CD8-positive, alpha-beta memory T cell (primary cell): Measurements from ENCODE around the gene MAPK11. TPM values are rescaled to one million over a fixed set of nuclear protein-coding genes. Genes with fewer than 3 reads are reported as not detected.

Experiments used
- CTCF ChIA-PET: fragments of 350-600 bp; sonication (Branson Sonifier 250); formaldehyde crosslinking; loops from one replicate; lab custom pipeline; 2021; ENCODE audit warnings: antibody characterized with exemption; lab: Charles Lee
- POLR2A ChIA-PET: fragments of 350-600 bp; sonication (Branson Sonifier 250); formaldehyde crosslinking; loops from one replicate; lab custom pipeline; 2021; ENCODE audit warnings: antibody characterized with exemption; lab: Charles Lee
- DNase-seq, 5 donors: peaks; one replicate each; pipeline versions ENCODE4 v3.0.0 to v3.0.0-alpha.2; 2020 to 2022; ENCODE audit warnings: mixed read lengths in 1 of 5
- H3K27ac ChIP-seq: one replicate; pipeline ENCODE4 v1.7.0; 2013; ENCODE audit warnings: low read depth, mild to moderate bottlenecking, low read length, moderate library complexity
- H3K27me3 ChIP-seq: 2 replicates; pipeline ENCODE4 v1.7.0; 2013; ENCODE audit warnings: low read length, mild to moderate bottlenecking; ENCODE audit not compliant: insufficient read depth, poor library complexity, severe bottlenecking
- H3K36me3 ChIP-seq: 2 replicates; pipeline ENCODE4 v1.7.0; 2013; ENCODE audit warnings: mild to moderate bottlenecking, low read length, moderate library complexity; ENCODE audit not compliant: insufficient read depth
- H3K4me1 ChIP-seq: 2 replicates; pipeline ENCODE4 v1.7.0; 2013; ENCODE audit warnings: mild to moderate bottlenecking, low read length, moderate library complexity; ENCODE audit not compliant: insufficient read depth
- H3K4me3 ChIP-seq: 2 replicates; pipeline ENCODE4 v1.7.0; 2013; ENCODE audit warnings: mild to moderate bottlenecking, low read length
- H3K9me3 ChIP-seq: 2 replicates; pipeline ENCODE4 v1.7.0; 2013; ENCODE audit warnings: mild to moderate bottlenecking, low read length
- H3K27ac Mint-ChIP-seq, 8 donors: one replicate each; pipeline ENCODE4 v1.8.0; 2020 to 2021; ENCODE audit warnings: mixed read lengths in 8 of 8, mild to moderate bottlenecking in 6 of 8, inconsistent platforms in 3 of 8, moderate library complexity in 3 of 8
- H3K27me3 Mint-ChIP-seq, 2 donors: one replicate each; pipeline ENCODE4 v1.8.0; 2020 to 2021; ENCODE audit warnings: mixed read lengths in 2 of 2, mild to moderate bottlenecking in 1 of 2, moderate library complexity in 1 of 2
- H3K36me3 Mint-ChIP-seq, 3 donors: one replicate each; pipeline ENCODE4 v1.8.0; 2020 to 2021; ENCODE audit warnings: mixed read lengths in 3 of 3, inconsistent platforms in 1 of 3, mild to moderate bottlenecking in 1 of 3
- H3K4me1 Mint-ChIP-seq, 3 donors: one replicate each; pipeline ENCODE4 v1.8.0; 2020 to 2021; ENCODE audit warnings: mixed read lengths in 3 of 3, inconsistent platforms in 1 of 3, mild to moderate bottlenecking in 1 of 3
- H3K4me3 Mint-ChIP-seq, 7 donors: one replicate each; pipeline ENCODE4 v1.8.0; 2020 to 2021; ENCODE audit warnings: mixed read lengths in 7 of 7, mild to moderate bottlenecking in 6 of 7, moderate library complexity in 4 of 7, inconsistent platforms in 2 of 7
- H3K9me3 Mint-ChIP-seq, 5 donors: one replicate each; pipeline ENCODE4 v1.8.0; 2020 to 2022; ENCODE audit warnings: mixed read lengths in 5 of 5, mild to moderate bottlenecking in 3 of 5, moderate library complexity in 2 of 5, inconsistent platforms in 1 of 5
- polyA plus RNA-seq: library from polyadenylated mRNA; unstranded; fragments of 300-500 nt; fragmentation: Illumina TruSeq; gene quantifications from one replicate; pipeline ENCODE4 v1.2.3, GENCODE V29; 2021
- total RNA-seq, 2 experiments: library from RNA; stranded (reverse); gene quantifications; one replicate each; pipeline ENCODE4 v1.2.3, GENCODE V29; 2021

Gene MAPK11
- total and polyA plus RNA-seq, 3 experiments from 2014 or later = 0.28 to 13.2 (median 12.8) TPM

DNA sequence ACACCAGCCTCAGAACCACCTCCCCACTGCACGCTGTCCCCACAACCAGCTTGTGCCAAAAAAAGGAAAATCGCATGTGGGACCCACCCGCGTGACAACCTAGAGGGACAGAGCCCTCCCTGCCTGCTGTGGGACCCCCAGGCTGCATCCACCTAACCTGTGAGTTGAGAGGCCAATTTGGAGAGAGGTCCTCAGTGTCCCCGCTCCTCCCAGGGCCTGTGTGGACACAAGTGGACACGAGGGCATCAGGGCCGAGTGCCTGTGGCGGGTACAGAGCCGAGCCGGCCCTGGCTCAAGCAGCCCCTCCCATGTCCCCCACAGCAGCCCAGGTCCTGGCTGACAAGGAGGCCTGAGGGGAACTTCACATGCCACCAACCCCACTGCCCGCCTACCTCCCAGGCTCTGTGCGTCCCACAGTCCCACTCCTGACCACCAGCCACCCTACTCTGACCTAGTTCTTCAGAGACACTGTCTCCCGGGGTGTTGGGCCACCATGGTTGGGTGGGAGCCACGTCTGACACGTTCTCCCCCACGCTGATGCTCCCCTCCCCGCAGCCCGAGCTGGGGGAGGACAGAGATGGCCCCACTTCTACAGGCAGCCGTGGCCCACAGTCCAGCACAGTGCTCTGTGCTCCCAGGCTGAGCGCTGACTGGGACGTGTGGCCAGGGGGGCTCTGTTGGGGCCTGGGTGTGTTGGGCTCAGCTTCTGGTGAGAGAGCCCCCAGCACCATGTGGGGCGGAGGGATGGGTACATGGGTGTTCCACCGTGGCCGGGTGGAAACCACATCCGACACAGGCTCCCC is 50.2 kb downstream of the MAPK11 start:
- Histone ChIP-seq H3K4me1 (no peaks in the 10 kb centered on the region), H3K27ac (no peak overlapping the region), H3K36me3 (peaks cover 34% of the 10 kb centered on the region), H3K4me3 (no peak overlapping the region), H3K9me3 (no peaks in the 10 kb centered on the region), H3K27me3 (no peaks in the 10 kb centered on the region)
- H3K27ac Mint-ChIP-seq = no peak overlapping the region
- no peaks in the 10 kb centered on the region for H3K27me3 Mint-ChIP-seq
- POLR2A ChIA-PET = no interaction called here
- peaks cover 3 to 91% (median 4%) of the 10 kb centered on the region in 3 donors for H3K36me3 Mint-ChIP-seq
- H3K4me3 Mint-ChIP-seq = no peak overlapping the region
- no peaks in the 10 kb centered on the region for H3K9me3 Mint-ChIP-seq
- peaks cover 0 to 1% (median under 1%) of the 10 kb centered on the region in 3 donors for H3K4me1 Mint-ChIP-seq
- CTCF ChIA-PET = interaction anchor here (1.0 to 1.1 kb wide), 2 partner anchors 9 to 250 kb away, joined by 3 read pairs; no protein-coding TSS in a partner anchor
- no peak for DNase-seq

DNA sequence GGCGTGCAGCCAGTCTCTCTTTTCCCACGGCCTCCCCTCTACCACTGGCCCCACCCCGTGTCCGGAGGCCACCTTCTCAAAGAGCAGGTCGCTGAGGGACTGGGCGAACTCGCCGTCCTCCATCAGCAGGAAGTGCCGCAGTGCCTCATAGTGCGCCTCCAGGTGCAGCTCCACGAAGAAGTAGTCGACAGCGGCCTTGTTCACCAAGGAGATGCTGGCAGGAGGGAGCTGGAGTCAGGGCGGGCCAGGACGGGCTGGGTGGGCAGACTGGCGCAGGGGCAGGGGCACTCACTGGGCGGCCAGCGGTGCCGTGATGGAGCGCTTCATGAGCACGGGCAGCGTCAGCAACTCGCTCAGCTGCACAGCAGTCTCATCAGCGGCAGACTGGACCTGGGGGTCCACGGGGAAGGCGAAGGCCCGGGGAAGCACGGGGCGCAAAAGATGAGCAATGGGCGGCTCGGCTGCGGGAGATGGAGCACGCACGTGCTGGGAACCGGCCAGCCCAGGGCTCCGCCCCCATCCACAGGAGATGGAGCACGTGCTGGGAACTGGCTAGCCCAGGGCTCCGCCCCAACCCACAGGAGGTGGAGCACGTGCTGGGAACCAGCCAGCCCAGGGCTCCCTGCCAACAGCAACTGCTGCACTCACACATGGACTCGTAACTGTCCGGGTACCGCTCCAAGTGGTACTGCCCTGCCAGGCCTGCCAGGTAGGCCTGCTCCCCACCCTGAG is 51.0 kb downstream of the MAPK11 start:
- Histone ChIP-seq H3K27me3 (no peaks in the 10 kb centered on the region), H3K27ac (no peak overlapping the region), H3K9me3 (no peaks in the 10 kb centered on the region), H3K4me3 (no peak overlapping the region), H3K36me3 (peaks cover 37% of the 10 kb centered on the region), H3K4me1 (no peaks in the 10 kb centered on the region)
- CTCF ChIA-PET = interaction anchor here (1.0 kb wide), 1 partner anchor 8 kb away, joined by 3 read pairs; no protein-coding TSS in a partner anchor
- H3K4me3 Mint-ChIP-seq = no peak overlapping the region
- H3K36me3 Mint-ChIP-seq = peaks cover 2 to 90% (median 3%) of the 10 kb centered on the region in 3 donors
- peaks cover 3 to 5% (median 5%) of the 10 kb centered on the region in 3 donors for H3K4me1 Mint-ChIP-seq
- no peaks in the 10 kb centered on the region for H3K9me3 Mint-ChIP-seq
- POLR2A ChIA-PET = no interaction called here
- H3K27me3 Mint-ChIP-seq = peaks cover 0 to 2% of the 10 kb centered on the region in 2 donors
- H3K27ac Mint-ChIP-seq = peak overlapping the region in 1 of 8 donors; percentile 71
- DNase-seq = no peak

- Histone ChIP-seq H3K4me1 (no peaks in the 10 kb centered on the region), H3K36me3 (peaks cover 33% of the 10 kb centered on the region), H3K9me3 (no peaks in the 10 kb centered on the region), H3K27me3 (no peaks in the 10 kb centered on the region), H3K27ac (no peak overlapping the region), H3K4me3 (no peak overlapping the region)
- no peak overlapping the region for H3K27ac Mint-ChIP-seq
- H3K9me3 Mint-ChIP-seq = no peaks in the 10 kb centered on the region
- H3K4me1 Mint-ChIP-seq = peaks cover 5 to 12% (median 11%) of the 10 kb centered on the region in 3 donors
- CTCF ChIA-PET = interaction anchor here (1.0 kb wide), 1 partner anchor 8 kb away, joined by 3 read pairs; no protein-coding TSS in a partner anchor
- H3K36me3 Mint-ChIP-seq = peaks cover 2 to 90% (median 3%) of the 10 kb centered on the region in 3 donors
- H3K4me3 Mint-ChIP-seq = peak overlapping the region in 1 of 7 donors; percentile 44
- POLR2A ChIA-PET = no interaction called here
- no peak for DNase-seq
- peaks cover 0 to 2% of the 10 kb centered on the region in 2 donors for H3K27me3 Mint-ChIP-seq
Measured at GRCh38 chr22:50218153-50218995, 51.8 kb downstream of the MAPK11 start.

DNA sequence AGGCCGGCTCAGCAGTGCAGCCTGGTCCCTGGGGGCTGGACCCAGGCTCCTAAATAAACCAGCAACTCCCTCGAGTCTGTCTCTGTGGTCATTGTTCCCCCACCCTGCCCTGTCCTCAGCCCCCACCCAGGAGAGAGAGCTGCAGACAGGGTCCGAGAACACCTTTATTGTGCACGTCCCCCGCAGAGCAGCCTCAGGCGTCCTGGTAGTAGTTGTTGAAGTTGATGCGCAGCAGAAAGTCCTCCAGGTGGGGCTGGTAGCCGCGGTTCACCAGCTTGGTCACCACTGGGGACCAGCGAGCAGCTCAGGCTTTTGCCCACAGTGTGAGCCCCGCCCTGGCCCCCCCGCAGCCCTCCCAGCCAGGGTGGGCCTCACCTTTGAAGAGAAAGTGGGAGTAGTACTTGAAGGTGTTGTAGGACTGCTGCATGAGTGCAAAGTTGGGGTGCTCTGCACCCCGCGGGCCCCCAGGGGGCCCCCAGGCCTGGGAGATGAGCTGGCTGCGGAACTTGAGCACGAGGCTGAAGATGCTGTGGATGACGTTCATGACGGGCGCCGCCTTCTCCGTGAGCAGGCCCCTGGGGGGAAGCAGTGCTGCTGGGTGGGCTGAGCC is 52.5 kb downstream of the MAPK11 start:
- ChIA-PET POLR2A (no interaction called here), CTCF (no interaction called here)
- Histone ChIP-seq H3K27ac (no peak overlapping the region), H3K27me3 (no peaks in the 10 kb centered on the region), H3K9me3 (no peaks in the 10 kb centered on the region), H3K4me3 (no peak overlapping the region), H3K4me1 (no peaks in the 10 kb centered on the region), H3K36me3 (peaks cover 34% of the 10 kb centered on the region)
- H3K27me3 Mint-ChIP-seq = peaks cover 0 to 2% of the 10 kb centered on the region in 2 donors
- H3K27ac Mint-ChIP-seq = peak overlapping the region in 1 of 8 donors; percentile 29
- no peak for DNase-seq
- peaks cover under 1 to 90% (median 2%) of the 10 kb centered on the region in 3 donors for H3K36me3 Mint-ChIP-seq
- H3K4me3 Mint-ChIP-seq = no peak overlapping the region
- no peaks in the 10 kb centered on the region for H3K9me3 Mint-ChIP-seq
- peaks cover 7 to 19% (median 17%) of the 10 kb centered on the region in 3 donors for H3K4me1 Mint-ChIP-seq

DNA sequence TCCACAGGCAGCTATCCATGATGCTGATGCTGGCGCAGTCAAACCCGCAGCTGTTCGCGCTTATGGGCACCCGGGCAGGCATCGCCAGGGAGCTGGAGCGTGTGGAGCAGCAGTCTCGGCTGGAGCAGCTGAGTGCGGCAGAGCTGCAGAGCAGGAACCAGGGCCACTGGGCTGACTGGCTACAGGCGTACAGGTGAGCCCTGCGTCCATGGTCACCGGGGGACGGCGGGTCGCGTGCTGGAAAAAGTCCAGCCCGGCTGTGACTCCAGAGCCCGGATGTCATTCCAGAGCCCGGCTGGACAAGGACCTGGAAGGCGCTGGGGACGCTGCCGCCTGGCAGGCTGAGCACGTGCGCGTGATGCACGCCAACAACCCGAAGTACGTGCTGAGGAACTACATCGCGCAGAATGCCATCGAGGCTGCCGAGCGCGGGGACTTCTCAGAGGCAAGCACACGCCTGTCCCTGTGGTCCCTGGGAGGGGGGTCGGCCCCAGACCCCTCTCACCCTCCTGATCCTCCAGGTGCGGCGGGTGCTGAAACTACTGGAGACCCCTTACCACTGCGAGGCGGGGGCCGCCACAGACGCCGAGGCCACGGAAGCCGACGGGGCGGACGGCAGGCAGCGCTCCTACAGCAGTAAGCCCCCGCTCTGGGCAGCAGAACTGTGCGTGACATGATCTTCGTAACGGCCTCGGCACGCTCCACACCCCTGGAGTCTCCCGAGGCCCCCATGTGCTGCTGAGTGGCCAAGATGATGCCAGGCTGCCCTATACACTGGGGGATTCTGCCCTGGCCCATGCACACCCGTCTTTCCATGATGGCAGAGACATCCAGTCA is 53.3 kb downstream of the MAPK11 start:
- ChIA-PET POLR2A (no interaction called here), CTCF (no interaction called here)
- no peaks in the 10 kb centered on the region for H3K4me1 ChIP-seq
- Mint-ChIP-seq H3K4me3 (no peak overlapping the region), H3K9me3 (no peaks in the 10 kb centered on the region), H3K27me3 (peaks cover 0 to 2% of the 10 kb centered on the region in 2 donors), H3K36me3 (peaks cover 0 to 90% (median 2%) of the 10 kb centered on the region in 3 donors), H3K4me1 (peaks cover 8 to 25% (median 25%) of the 10 kb centered on the region in 3 donors), H3K27ac (no peak overlapping the region)
- no peak overlapping the region for H3K4me3 ChIP-seq
- H3K27ac ChIP-seq = no peak overlapping the region
- peaks cover 34% of the 10 kb centered on the region for H3K36me3 ChIP-seq
- DNase-seq = no peak
- no peaks in the 10 kb centered on the region for H3K27me3 ChIP-seq
- no peaks in the 10 kb centered on the region for H3K9me3 ChIP-seq

- Mint-ChIP-seq H3K36me3 (peaks cover 0 to 87% (median 2%) of the 10 kb centered on the region in 3 donors), H3K4me3 (no peak overlapping the region), H3K27ac (peak overlapping the region in 1 of 8 donors; percentile 87), H3K9me3 (no peaks in the 10 kb centered on the region), H3K4me1 (peaks cover 9 to 28% (median 25%) of the 10 kb centered on the region in 3 donors), H3K27me3 (peaks cover 0 to 2% of the 10 kb centered on the region in 2 donors)
- peaks cover 29% of the 10 kb centered on the region for H3K36me3 ChIP-seq
- H3K4me3 ChIP-seq = no peak overlapping the region
- DNase-seq = no peak
- POLR2A ChIA-PET = no interaction called here
- CTCF ChIA-PET = interaction anchor here (1.0 kb wide), 1 partner anchor 66 kb away, joined by 4 read pairs; no protein-coding TSS in a partner anchor
- H3K9me3 ChIP-seq = no peaks in the 10 kb centered on the region
- no peak overlapping the region for H3K27ac ChIP-seq
- no peaks in the 10 kb centered on the region for H3K27me3 ChIP-seq
- H3K4me1 ChIP-seq = no peaks in the 10 kb centered on the region
Measured at GRCh38 chr22:50216055-50216683, 54.0 kb downstream of the MAPK11 start.
